Stimulated activated CD4-positive, alpha-beta T cell treated with anti-CD3 and anti-CD28 coated beads, TNF-alpha, amount 100 ng/mL, for 24 hours (primary cell): ENCODE data around the gene BCKDHB.

Experiments used
- DNase-seq, 3 experiments: peaks; one replicate each; pipeline ENCODE4 v3.0.0-alpha.2; 2020; ENCODE audit warnings: low read depth in 3 of 3

Gene BCKDHB

DNA sequence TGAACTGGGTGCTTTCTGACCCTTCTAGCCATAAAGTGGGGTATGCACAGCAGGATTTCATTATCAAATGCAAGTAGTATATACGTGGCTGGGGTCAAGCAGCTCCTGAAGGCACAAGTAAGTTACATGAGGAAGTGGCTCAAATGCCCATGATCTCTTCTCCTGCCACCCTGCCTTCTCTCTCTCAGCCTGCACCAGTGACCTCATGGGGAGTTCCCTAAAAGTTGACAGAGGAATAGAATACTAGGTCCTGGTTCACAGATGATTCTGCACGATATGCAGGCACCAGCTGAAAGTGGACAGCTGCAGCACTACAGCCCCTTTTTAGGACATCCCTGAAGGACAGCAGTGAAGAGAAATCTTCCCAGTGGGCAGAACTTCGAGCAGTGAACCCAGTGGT, 282.0 kb downstream of the BCKDHB start:
- no peak for DNase-seq
